Measurements from ENCODE around the gene ACTG1. TPM values are rescaled to one million over a fixed set of nuclear protein-coding genes. Genes with fewer than 3 reads are reported as not detected.

ACTG1 gene
- total and polyA plus RNA-seq, 2 of the 13 experiments (the other 11 are each of a cell fraction or from before 2014, with no cell fraction given): 973 to 1,138 TPM

DNA sequence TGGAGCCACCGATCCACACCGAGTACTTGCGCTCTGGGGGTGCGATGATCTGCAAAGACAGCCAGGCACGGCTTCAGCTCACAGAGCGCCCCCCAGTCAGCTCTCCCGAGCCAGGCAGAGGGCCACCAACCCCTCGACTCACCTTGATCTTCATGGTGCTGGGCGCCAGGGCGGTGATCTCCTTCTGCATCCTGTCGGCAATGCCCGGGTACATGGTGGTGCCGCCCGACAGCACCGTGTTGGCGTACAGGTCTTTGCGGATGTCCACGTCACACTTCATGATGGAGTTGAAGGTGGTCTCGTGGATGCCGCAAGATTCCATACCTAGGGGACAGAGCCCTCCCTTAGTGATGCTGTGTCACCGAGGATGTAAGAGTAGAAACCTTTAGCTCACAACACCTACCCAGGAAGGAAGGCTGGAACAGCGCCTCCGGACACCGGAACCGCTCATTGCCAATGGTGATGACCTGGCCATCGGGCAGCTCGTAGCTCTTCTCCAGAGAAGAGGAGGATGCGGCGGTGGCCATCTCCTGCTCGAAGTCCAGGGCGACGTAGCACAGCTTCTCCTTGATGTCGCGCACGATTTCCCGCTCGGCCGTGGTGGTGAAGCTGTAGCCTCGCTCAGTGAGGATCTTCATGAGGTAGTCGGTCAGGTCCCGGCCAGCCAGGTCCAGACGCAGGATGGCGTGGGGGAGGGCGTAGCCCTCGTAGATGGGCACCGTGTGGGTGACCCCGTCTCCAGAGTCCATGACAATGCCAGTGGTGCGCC lies 1.6 kb downstream of the ACTG1 start (continued):
- TF ChIP-seq CSRNP2 (CRISPR knock-in tag; conservative IDR thresholded peaks at IDR 0.05; ENCODE audit: low read depth) (no peak), THRA (CRISPR knock-in tag; IDR thresholded peaks at IDR 0.05; ENCODE audit: borderline replicate concordance) (no peak), SALL2 (CRISPR knock-in tag; IDR thresholded peaks at IDR 0.05) (no peak), ZNF138 (CRISPR knock-in tag; IDR thresholded peaks at IDR 0.05; ENCODE audit: low read depth) (no peak), ZNF383 (CRISPR knock-in tag; IDR thresholded peaks at IDR 0.05; ENCODE audit: borderline replicate concordance) (no peak), ZNF432 (CRISPR knock-in tag; IDR thresholded peaks at IDR 0.05; ENCODE audit: borderline replicate concordance) (no peak), ZNF282 (IDR thresholded peaks at IDR 0.05; ENCODE audit: partially characterized antibody) (no peak), ZNF547 (CRISPR knock-in tag; IDR thresholded peaks at IDR 0.05) (no peak), NFRKB (IDR thresholded peaks at IDR 0.05) (no peak), RXRA (CRISPR knock-in tag; IDR thresholded peaks at IDR 0.05) (no peak), BHLHE40 (IDR thresholded peaks at IDR 0.05; ENCODE audit: low read length) (no peak), SP140L (CRISPR knock-in tag; IDR thresholded peaks at IDR 0.05; ENCODE audit: borderline replicate concordance) (no peak), PITX1 (CRISPR knock-in tag; IDR thresholded peaks at IDR 0.05) (no peak), TEAD3 (CRISPR knock-in tag; optimal IDR thresholded peaks at IDR 0.05; ENCODE audit: borderline replicate concordance) (no peak), CREM (IDR thresholded peaks at IDR 0.05) (no peak), CREM (CRISPR knock-in tag; IDR thresholded peaks at IDR 0.05) (no peak), MZF1 (CRISPR knock-in tag; IDR thresholded peaks at IDR 0.05; ENCODE audit: borderline replicate concordance) (no peak), ESRRA (CRISPR knock-in tag; IDR thresholded peaks at IDR 0.05; ENCODE audit: low read depth) (no peak)
- TF ChIP-seq, protein P1, sequence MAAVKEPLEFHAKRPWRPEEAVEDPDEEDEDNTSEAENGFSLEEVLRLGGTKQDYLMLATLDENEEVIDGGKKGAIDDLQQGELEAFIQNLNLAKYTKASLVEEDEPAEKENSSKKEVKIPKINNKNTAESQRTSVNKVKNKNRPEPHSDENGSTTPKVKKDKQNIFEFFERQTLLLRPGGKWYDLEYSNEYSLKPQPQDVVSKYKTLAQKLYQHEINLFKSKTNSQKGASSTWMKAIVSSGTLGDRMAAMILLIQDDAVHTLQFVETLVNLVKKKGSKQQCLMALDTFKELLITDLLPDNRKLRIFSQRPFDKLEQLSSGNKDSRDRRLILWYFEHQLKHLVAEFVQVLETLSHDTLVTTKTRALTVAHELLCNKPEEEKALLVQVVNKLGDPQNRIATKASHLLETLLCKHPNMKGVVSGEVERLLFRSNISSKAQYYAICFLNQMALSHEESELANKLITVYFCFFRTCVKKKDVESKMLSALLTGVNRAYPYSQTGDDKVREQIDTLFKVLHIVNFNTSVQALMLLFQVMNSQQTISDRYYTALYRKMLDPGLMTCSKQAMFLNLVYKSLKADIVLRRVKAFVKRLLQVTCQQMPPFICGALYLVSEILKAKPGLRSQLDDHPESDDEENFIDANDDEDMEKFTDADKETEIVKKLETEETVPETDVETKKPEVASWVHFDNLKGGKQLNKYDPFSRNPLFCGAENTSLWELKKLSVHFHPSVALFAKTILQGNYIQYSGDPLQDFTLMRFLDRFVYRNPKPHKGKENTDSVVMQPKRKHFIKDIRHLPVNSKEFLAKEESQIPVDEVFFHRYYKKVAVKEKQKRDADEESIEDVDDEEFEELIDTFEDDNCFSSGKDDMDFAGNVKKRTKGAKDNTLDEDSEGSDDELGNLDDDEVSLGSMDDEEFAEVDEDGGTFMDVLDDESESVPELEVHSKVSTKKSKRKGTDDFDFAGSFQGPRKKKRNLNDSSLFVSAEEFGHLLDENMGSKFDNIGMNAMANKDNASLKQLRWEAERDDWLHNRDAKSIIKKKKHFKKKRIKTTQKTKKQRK (IDR thresholded peaks at IDR 0.05; ENCODE audit: low read length): no peak
- TF ChIP-seq, protein P2, sequence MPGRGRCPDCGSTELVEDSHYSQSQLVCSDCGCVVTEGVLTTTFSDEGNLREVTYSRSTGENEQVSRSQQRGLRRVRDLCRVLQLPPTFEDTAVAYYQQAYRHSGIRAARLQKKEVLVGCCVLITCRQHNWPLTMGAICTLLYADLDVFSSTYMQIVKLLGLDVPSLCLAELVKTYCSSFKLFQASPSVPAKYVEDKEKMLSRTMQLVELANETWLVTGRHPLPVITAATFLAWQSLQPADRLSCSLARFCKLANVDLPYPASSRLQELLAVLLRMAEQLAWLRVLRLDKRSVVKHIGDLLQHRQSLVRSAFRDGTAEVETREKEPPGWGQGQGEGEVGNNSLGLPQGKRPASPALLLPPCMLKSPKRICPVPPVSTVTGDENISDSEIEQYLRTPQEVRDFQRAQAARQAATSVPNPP (CRISPR knock-in tag; IDR thresholded peaks at IDR 0.05): no peak
